Sciatic nerve (tissue), 2 donors: ENCODE measurements around the gene TPSAB1. TPM values are rescaled to one million over a fixed set of nuclear protein-coding genes. Genes with fewer than 3 reads are reported as not detected.
"Not testable (repeated sequence)": the region's sequence is repeated elsewhere in the genome, so short reads cannot be mapped to it uniquely, and the experiment has no call there.

Experiments
- ATAC-seq: fragments of 200-7000 bp; cut with Tn5 transposase; one replicate; pipeline ENCODE4 v1.9.1; 2020; ENCODE audit warnings: mild to moderate bottlenecking, moderate library complexity
- DNase-seq: peaks from one replicate; pipeline ENCODE4 v3.0.0-alpha.2; 2020; ENCODE audit warnings: low spot score
- intact Hi-C: fragments of 100-400 bp; cut with DNase I; formaldehyde crosslinking; loops from one replicate; pipeline ENCODE4 v1.14.2; 2022
- total RNA-seq: library from RNA; stranded (reverse); fragmentation: NEBNext Ultra II Directional; extraction: Animal tissue kit (Norgen Biotek cat#: 25700); gene quantifications from one replicate; pipeline ENCODE4 v1.2.1, GENCODE V29; 2021
- donor health status: DM: no; HTN: no; CAD: no.
- donor health status: DM: no; HTN: no; CAD: no.

TPSAB1 gene
- total RNA-seq, 1 donor from 2014 or later, result 11.5 TPM

GRCh38 chr16:1241081-1241480, 576 bp downstream of the TPSAB1 start:
- ATAC-seq, DNase-seq, intact Hi-C loops: not testable (repeated sequence)

GRCh38 chr16:1243363-1243762, 2.9 kb downstream of the TPSAB1 start:
- intact Hi-C loops, ATAC-seq, DNase-seq: not testable (repeated sequence)

GRCh38 chr16:1243907-1244850, 3.7 kb downstream of the TPSAB1 start:
- ATAC-seq, intact Hi-C loops, DNase-seq: not testable (repeated sequence)

- DNase-seq, result no peak
- ATAC-seq, result no peak
These were observed 4.4 kb downstream of the TPSAB1 start for GRCh38 chr16:1244881-1245280.

GRCh38 chr16:1245452-1246020, 5.0 kb downstream of the TPSAB1 start:
- ATAC-seq, result no peak

More at GRCh38 chr16:1244881-1245280, 4.4 kb downstream of the TPSAB1 start:
- intact Hi-C loops, result no loop called here

GRCh38 chr16:1247903-1248537, 7.5 kb downstream of the TPSAB1 start:
- intact Hi-C loops, DNase-seq, ATAC-seq: not testable (repeated sequence)

More at GRCh38 chr16:1245452-1246020, 5.0 kb downstream of the TPSAB1 start:
- DNase-seq, result no peak
- intact Hi-C loops, result no loop called here

- DNase-seq, intact Hi-C loops: not testable (repeated sequence)
- peak; percentile 54 for ATAC-seq
These were observed 8.7 kb downstream of the TPSAB1 start for GRCh38 chr16:1249031-1249755.

- intact Hi-C loops, DNase-seq: not testable (repeated sequence)
- peak; percentile 38 for ATAC-seq
These were observed 13.3 kb downstream of the TPSAB1 start for GRCh38 chr16:1253701-1254364.

GRCh38 chr16:1254821-1255220, 14.3 kb downstream of the TPSAB1 start:
- ATAC-seq, intact Hi-C loops, DNase-seq: not testable (repeated sequence)

- ATAC-seq, DNase-seq, intact Hi-C loops: not testable (repeated sequence)
These were observed 15.0 kb downstream of the TPSAB1 start, which contains the start of gene TPSD1 for GRCh38 chr16:1255276-1256122. TPSD1 (plus strand) TSS chr16:1256069; CDS start chr16:1256281, 212 bp downstream.

- ATAC-seq, DNase-seq, intact Hi-C loops: not testable (repeated sequence)
These were observed 15.9 kb downstream of the TPSAB1 start for GRCh38 chr16:1256296-1256873.

- intact Hi-C loops, result no loop called here
- ATAC-seq (no peak), DNase-seq (no peak)
These were observed 16.4 kb downstream of the TPSAB1 start for GRCh38 chr16:1256874-1257322.

- no peak for ATAC-seq
- DNase-seq, result no peak
- intact Hi-C loops, result no loop called here
These were observed 17.2 kb downstream of the TPSAB1 start for GRCh38 chr16:1257561-1258224.

- intact Hi-C loops, result no loop called here
- DNase-seq (no peak), ATAC-seq (no peak)
These were observed 17.7 kb downstream of the TPSAB1 start for GRCh38 chr16:1258225-1258600.

GRCh38 chr16:1258906-1259759, 18.6 kb downstream of the TPSAB1 start:
- intact Hi-C loops, result no loop called here
- ATAC-seq, result no peak

GRCh38 chr16:1259760-1260068, 19.2 kb downstream of the TPSAB1 start:
- ATAC-seq, result no peak
- no peak for DNase-seq
- intact Hi-C loops, result no loop called here

More at GRCh38 chr16:1258906-1259759, 18.6 kb downstream of the TPSAB1 start:
- no peak for DNase-seq
